ENCODE measurements around the gene AK2.
A peak's percentile ranks its signal among the peaks of the same experiment; 100 is the strongest.

AK2 gene

GRCh38 chr1:33017175-33017574, 19.5 kb downstream of the AK2 start:
- Histone ChIP-seq H3K36me3 (ENCODE audit: control insufficient read depth in 1 of 2, insufficient read depth in 2 of 2, low read length in 2 of 2) (peaks cover 10 to 38% of the 10 kb centered on the region in 2 experiments), H2BK12ac (ENCODE audit: low read length) (no peak overlapping the region), H3K4me3 (ENCODE audit: low read depth, low read length) (no peak overlapping the region), H4K91ac (ENCODE audit: low read depth, low read length) (no peak overlapping the region), H3K4me2 (ENCODE audit: low read length) (no peak overlapping the region), H4K12ac (ENCODE audit: low read depth, low read length) (no peak overlapping the region), H3K4me1 (ENCODE audit: control insufficient read depth in 1 of 2, insufficient read depth in 2 of 2, low read length in 2 of 2) (peaks cover 5 to 11% of the 10 kb centered on the region in 2 experiments), H3K27me3 (ENCODE audit: insufficient read depth, low read length) (no peaks in the 10 kb centered on the region), H3K9ac (ENCODE audit: low read length) (no peak overlapping the region), H3K14ac (ENCODE audit: low read length) (no peak overlapping the region), H3K23ac (ENCODE audit: low read length) (no peak overlapping the region), H3K79me1 (ENCODE audit: low read length) (peaks cover 4% of the 10 kb centered on the region), H3K79me2 (ENCODE audit: control insufficient read depth, insufficient read depth, low read length, poor library complexity) (no peaks in the 10 kb centered on the region), H3K27ac (ENCODE audit: low read depth, low read length) (no peak overlapping the region), H3K9me3 (ENCODE audit: insufficient read depth, low read depth, low read length) (no peaks in the 10 kb centered on the region), H2BK5ac (ENCODE audit: low read depth, low read length, poor library complexity) (no peak overlapping the region), H2AFZ (ENCODE audit: insufficient read depth, low read length, poor library complexity) (no peak overlapping the region), H3K4ac (ENCODE audit: low read depth, low read length) (no peak overlapping the region), H3K18ac (ENCODE audit: low read length) (no peak overlapping the region), H2AK5ac (ENCODE audit: low read length) (no peak overlapping the region), H4K8ac (ENCODE audit: low read depth, low read length) (no peak overlapping the region), H2BK120ac (ENCODE audit: insufficient read depth, low read length, poor library complexity) (no peak overlapping the region)
- no CpG with 5 or more reads among the region's 2 CpGs for WGBS (ENCODE audit: extremely low coverage, insufficient coverage, insufficient read length)
- no peak for DNase-seq

- WGBS (ENCODE audit: extremely low coverage, insufficient coverage, insufficient read length), result no CpG with 5 or more reads among the region's 2 CpGs
Measured at GRCh38 chr1:33015216-33015615, 21.5 kb downstream of the AK2 start.

GRCh38 chr1:33014464-33015163, 22.1 kb downstream of the AK2 start:
- no peak overlapping the region for H3K4me3 ChIP-seq (ENCODE audit: low read depth, low read length)

More at GRCh38 chr1:33015216-33015615, 21.5 kb downstream of the AK2 start:
- H3K79me1 ChIP-seq (ENCODE audit: low read length), result peaks cover 4% of the 10 kb centered on the region
- H3K4me1 ChIP-seq (ENCODE audit: control insufficient read depth in 1 of 2, insufficient read depth in 2 of 2, low read length in 2 of 2), result peaks cover 9 to 17% of the 10 kb centered on the region in 2 experiments
- no peak overlapping the region for H2BK120ac ChIP-seq (ENCODE audit: insufficient read depth, low read length, poor library complexity)
- H3K23ac ChIP-seq (ENCODE audit: low read length), result no peak overlapping the region
- H2BK12ac ChIP-seq (ENCODE audit: low read length), result no peak overlapping the region
- H4K8ac ChIP-seq (ENCODE audit: low read depth, low read length), result no peak overlapping the region
- H2AFZ ChIP-seq (ENCODE audit: insufficient read depth, low read length, poor library complexity), result no peak overlapping the region
- no peak for DNase-seq
- H3K27me3 ChIP-seq (ENCODE audit: insufficient read depth, low read length), result no peaks in the 10 kb centered on the region
- H3K9ac ChIP-seq (ENCODE audit: low read length), result no peak overlapping the region
- H4K12ac ChIP-seq (ENCODE audit: low read depth, low read length), result no peak overlapping the region
- no peak overlapping the region for H2AK5ac ChIP-seq (ENCODE audit: low read length)
- H2BK5ac ChIP-seq (ENCODE audit: low read depth, low read length, poor library complexity), result no peak overlapping the region
- no peak overlapping the region for H3K4ac ChIP-seq (ENCODE audit: low read depth, low read length)
- H3K36me3 ChIP-seq (ENCODE audit: control insufficient read depth in 1 of 2, insufficient read depth in 2 of 2, low read length in 2 of 2), result peaks cover 5 to 29% of the 10 kb centered on the region in 2 experiments
- no peak overlapping the region for H3K14ac ChIP-seq (ENCODE audit: low read length)
- H3K79me2 ChIP-seq (ENCODE audit: control insufficient read depth, insufficient read depth, low read length, poor library complexity), result no peaks in the 10 kb centered on the region
- H3K9me3 ChIP-seq (ENCODE audit: insufficient read depth, low read depth, low read length), result peaks cover 2% of the 10 kb centered on the region
- no peak overlapping the region for H3K27ac ChIP-seq (ENCODE audit: low read depth, low read length)
- no peak overlapping the region for H3K18ac ChIP-seq (ENCODE audit: low read length)
- H3K4me2 ChIP-seq (ENCODE audit: low read length), result no peak overlapping the region
- H4K91ac ChIP-seq (ENCODE audit: low read depth, low read length), result no peak overlapping the region
- no peak overlapping the region for H3K4me3 ChIP-seq (ENCODE audit: low read depth, low read length)

GRCh38 chr1:33013791-33014190, 22.9 kb downstream of the AK2 start:
- no peak overlapping the region for H3K4me2 ChIP-seq (ENCODE audit: low read length)
- H3K9me3 ChIP-seq (ENCODE audit: insufficient read depth, low read depth, low read length), result peaks cover 2% of the 10 kb centered on the region
- H3K27ac ChIP-seq (ENCODE audit: low read depth, low read length), result no peak overlapping the region
- H2BK5ac ChIP-seq (ENCODE audit: low read depth, low read length, poor library complexity), result no peak overlapping the region
- peak overlapping the region; percentile 59 for H2BK120ac ChIP-seq (ENCODE audit: insufficient read depth, low read length, poor library complexity)
- peaks cover 14 to 24% of the 10 kb centered on the region in 2 experiments for H3K4me1 ChIP-seq (ENCODE audit: control insufficient read depth in 1 of 2, insufficient read depth in 2 of 2, low read length in 2 of 2)
- no peak overlapping the region for H4K91ac ChIP-seq (ENCODE audit: low read depth, low read length)
- H3K79me2 ChIP-seq (ENCODE audit: control insufficient read depth, insufficient read depth, low read length, poor library complexity), result no peaks in the 10 kb centered on the region
- no peak overlapping the region for H4K12ac ChIP-seq (ENCODE audit: low read depth, low read length)
- H3K4ac ChIP-seq (ENCODE audit: low read depth, low read length), result no peak overlapping the region
- no peak overlapping the region for H3K14ac ChIP-seq (ENCODE audit: low read length)
- H3K23ac ChIP-seq (ENCODE audit: low read length), result no peak overlapping the region
- no peak overlapping the region for H3K4me3 ChIP-seq (ENCODE audit: low read depth, low read length)
- peaks cover 5 to 21% of the 10 kb centered on the region in 2 experiments for H3K36me3 ChIP-seq (ENCODE audit: control insufficient read depth in 1 of 2, insufficient read depth in 2 of 2, low read length in 2 of 2)
- peak; percentile 16 to 87 for DNase-seq
- no peak overlapping the region for H3K18ac ChIP-seq (ENCODE audit: low read length)
- peaks cover 7% of the 10 kb centered on the region for H3K79me1 ChIP-seq (ENCODE audit: low read length)
- no peak overlapping the region for H4K8ac ChIP-seq (ENCODE audit: low read depth, low read length)
- H2BK12ac ChIP-seq (ENCODE audit: low read length), result no peak overlapping the region
- H2AFZ ChIP-seq (ENCODE audit: insufficient read depth, low read length, poor library complexity), result no peak overlapping the region
- no peak overlapping the region for H3K9ac ChIP-seq (ENCODE audit: low read length)
- no peaks in the 10 kb centered on the region for H3K27me3 ChIP-seq (ENCODE audit: insufficient read depth, low read length)
- H2AK5ac ChIP-seq (ENCODE audit: low read length), result no peak overlapping the region
- no CpG with 5 or more reads among the region's 1 CpG for WGBS (ENCODE audit: extremely low coverage, insufficient coverage, insufficient read length)

More at GRCh38 chr1:33014464-33015163, 22.1 kb downstream of the AK2 start:
- H2AFZ ChIP-seq (ENCODE audit: insufficient read depth, low read length, poor library complexity), result no peak overlapping the region
- no peak overlapping the region for H3K4ac ChIP-seq (ENCODE audit: low read depth, low read length)
- no peak overlapping the region for H4K91ac ChIP-seq (ENCODE audit: low read depth, low read length)
- H2BK5ac ChIP-seq (ENCODE audit: low read depth, low read length, poor library complexity), result no peak overlapping the region
- H2BK12ac ChIP-seq (ENCODE audit: low read length), result no peak overlapping the region
- H3K4me2 ChIP-seq (ENCODE audit: low read length), result no peak overlapping the region
- no peak overlapping the region for H4K12ac ChIP-seq (ENCODE audit: low read depth, low read length)
- H3K79me2 ChIP-seq (ENCODE audit: control insufficient read depth, insufficient read depth, low read length, poor library complexity), result no peaks in the 10 kb centered on the region
- no peaks in the 10 kb centered on the region for H3K27me3 ChIP-seq (ENCODE audit: insufficient read depth, low read length)
- no peak overlapping the region for H2BK120ac ChIP-seq (ENCODE audit: insufficient read depth, low read length, poor library complexity)
- H4K8ac ChIP-seq (ENCODE audit: low read depth, low read length), result no peak overlapping the region
- no peak for DNase-seq
- no peak overlapping the region for H2AK5ac ChIP-seq (ENCODE audit: low read length)
- H3K4me1 ChIP-seq (ENCODE audit: control insufficient read depth in 1 of 2, insufficient read depth in 2 of 2, low read length in 2 of 2), result peaks cover 10 to 17% of the 10 kb centered on the region in 2 experiments
- peaks cover 4% of the 10 kb centered on the region for H3K79me1 ChIP-seq (ENCODE audit: low read length)
- H3K27ac ChIP-seq (ENCODE audit: low read depth, low read length), result no peak overlapping the region
- H3K14ac ChIP-seq (ENCODE audit: low read length), result no peak overlapping the region
- peaks cover 5 to 26% of the 10 kb centered on the region in 2 experiments for H3K36me3 ChIP-seq (ENCODE audit: control insufficient read depth in 1 of 2, insufficient read depth in 2 of 2, low read length in 2 of 2)
- no peak overlapping the region for H3K18ac ChIP-seq (ENCODE audit: low read length)
- H3K9ac ChIP-seq (ENCODE audit: low read length), result no peak overlapping the region
- no peak overlapping the region for H3K23ac ChIP-seq (ENCODE audit: low read length)
- no CpG with 5 or more reads among the region's 8 CpGs for WGBS (ENCODE audit: extremely low coverage, insufficient coverage, insufficient read length)
- H3K9me3 ChIP-seq (ENCODE audit: insufficient read depth, low read depth, low read length), result peaks cover 2% of the 10 kb centered on the region

All from trophoblast cell (in vitro differentiated cells and primary cell).